Limb (tissue), 2 donors: ENCODE data around the gene EXOSC7.

Experiments used
- DNase-seq, 2 donors: peaks; one replicate each; pipeline ENCODE4 v3.0.0-alpha.2; 2016; ENCODE audit errors: extremely low spot score in 2 of 2

The EXOSC7 gene

DNA sequence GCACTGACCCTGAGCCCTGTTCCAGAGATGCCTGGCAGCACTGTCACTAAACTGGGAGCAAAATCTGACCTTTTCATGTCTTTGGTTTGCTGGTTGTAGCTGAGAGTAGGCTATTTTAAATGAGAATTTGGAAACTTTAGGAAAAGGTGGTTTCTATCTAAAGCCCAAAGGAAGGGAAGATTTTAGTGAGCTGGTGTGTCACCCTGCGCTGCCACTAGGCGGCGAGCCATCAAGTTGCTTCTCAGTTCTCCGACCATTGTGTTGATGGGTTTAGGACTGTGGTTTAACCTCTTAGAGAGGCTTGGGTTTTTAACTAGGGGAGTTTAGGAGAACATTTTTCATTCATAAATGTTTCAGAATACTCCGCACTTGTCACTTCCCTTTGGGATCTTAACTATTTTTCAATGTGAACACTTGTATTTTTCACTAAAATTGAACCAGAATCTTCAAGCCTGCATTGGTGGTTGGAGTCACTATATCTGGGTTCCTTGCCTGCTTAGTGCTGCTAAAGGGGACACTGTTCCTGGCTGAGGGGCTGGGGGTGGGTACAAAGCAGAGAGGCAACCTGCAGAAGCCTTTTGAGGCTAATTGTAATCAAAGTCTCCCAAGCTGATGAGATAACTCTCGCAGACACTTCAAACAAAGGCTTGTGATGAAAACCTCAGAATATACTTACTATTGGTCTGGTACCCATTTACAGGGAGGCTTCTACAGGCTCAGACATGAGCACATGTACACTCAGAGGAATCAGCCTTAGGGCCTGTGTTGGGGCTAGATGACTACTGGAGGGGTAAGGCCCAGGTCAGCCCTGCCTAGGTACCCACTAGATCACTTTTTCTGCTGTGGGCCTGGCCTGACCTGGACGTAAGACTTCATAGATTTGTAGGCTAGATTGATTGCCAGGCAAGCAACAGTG is 16.8 kb downstream of the EXOSC7 start:
- no peak for DNase-seq

DNA sequence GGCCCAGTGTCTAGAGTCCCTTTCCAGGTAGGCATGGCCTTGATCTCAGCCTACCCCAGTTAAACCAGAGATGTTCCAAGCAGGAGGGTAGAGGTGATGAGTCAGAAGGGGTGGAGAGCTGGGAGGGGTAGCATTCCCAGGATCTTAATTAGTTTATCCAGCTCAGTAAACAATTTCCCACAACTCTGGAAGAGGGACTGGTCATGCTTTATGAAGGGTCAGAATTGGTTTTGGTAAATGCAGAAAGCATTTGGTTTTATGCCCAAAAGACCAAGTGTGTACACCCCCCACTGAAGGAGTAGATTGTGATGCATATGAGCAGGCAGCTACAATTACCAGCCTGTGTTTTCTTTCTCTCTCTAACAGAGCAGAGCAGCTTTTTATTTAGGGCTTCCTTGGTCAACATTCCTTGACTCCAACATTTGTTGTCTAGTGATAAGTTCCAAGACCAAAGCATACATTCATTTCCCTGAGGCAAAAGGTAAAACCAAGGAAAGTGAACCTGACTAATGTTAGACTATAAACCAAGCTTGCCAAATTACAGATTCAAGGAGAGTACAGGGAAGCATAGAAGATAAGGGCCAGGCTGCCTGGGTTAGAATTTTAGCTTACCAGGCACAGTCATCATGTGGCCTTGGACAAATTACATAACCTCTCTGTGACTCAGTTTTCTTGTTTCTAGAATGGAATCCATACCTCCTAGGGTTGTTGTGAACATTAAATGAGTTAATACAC is 17.6 kb downstream of the EXOSC7 start:
- no peak for DNase-seq

DNA sequence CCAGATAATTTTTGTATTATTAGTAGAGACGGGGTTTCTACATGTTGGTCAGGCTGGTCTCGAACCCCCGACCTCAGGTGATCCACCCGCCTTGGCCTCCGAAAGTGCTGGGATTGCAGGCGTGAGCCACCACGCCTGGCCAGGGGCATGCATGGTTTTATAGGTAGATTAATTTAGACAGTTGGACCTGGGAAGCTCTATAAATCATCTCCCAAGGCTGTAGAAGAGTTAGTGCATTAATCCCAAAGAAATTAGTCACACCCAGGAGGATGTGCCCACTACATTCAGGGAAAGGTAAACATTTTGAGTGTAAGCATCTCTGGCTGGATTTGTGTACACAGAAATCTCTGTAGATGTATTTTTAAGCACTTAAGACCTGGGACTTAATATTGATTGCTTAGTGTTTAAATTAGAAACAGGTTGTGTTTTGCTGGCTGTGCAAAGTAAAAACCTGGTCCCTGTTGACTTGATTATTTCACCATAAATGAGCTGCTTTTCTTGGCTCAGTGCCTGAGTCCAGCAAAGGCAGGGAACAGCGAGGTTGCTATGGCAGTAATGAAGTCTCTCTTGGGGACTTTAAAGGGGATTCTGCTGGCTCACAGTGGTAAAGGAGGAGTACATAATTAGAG is 19.2 kb downstream of the EXOSC7 start:
- peak; percentile 53 to 73 for DNase-seq

GRCh38 chr3:44996556-44996969 is 20.5 kb downstream of the EXOSC7 start:
- DNase-seq: no peak

DNA sequence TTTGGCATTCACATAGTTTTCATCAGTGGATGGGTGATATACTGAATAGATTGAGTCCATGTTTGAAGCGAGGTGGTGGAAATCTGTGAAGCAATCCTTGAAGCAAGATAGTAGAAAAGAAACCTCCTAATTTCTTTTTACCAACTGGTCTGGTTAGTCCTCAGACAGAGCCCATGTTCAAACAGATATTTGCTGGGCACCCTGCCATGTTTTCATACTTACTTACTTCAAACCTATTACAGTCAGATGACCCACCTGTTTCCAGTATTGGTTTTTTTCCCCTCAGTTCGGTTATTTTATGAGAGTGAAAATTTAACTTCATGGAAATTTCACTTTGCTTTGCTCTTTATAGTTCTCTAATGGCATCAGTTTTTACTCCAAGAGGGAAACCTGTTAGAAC is 23.7 kb downstream of the EXOSC7 start:
- no peak for DNase-seq

GRCh38 chr3:45000823-45001222 is 24.8 kb downstream of the EXOSC7 start:
- no peak for DNase-seq

- no peak for DNase-seq
These were observed 25.7 kb downstream of the EXOSC7 start for GRCh38 chr3:45001738-45002137.

DNA sequence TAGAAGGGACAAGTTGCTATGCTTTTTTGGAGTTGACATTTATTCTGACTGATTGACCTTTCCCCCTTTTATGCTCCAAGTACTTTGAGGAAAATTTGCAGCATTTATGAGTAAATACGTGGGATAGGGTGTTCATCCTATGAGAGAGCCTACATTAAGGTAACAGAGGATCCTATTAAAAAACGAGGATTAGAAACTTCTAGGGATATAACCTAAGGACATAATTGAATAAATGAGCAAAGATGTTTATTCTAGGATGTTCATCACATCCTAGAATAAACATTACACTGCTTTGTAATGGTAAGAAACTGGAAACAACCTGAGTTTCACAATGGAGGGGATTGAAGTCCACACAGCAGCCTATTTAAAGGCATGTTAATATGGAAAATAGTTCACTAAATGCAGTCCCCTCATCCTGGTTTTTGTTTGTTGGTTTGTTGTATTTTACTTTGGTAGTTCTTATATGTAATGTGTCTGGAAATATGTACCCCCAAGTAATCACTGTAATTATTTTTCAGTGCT is 26.2 kb downstream of the EXOSC7 start:
- no peak for DNase-seq

DNA sequence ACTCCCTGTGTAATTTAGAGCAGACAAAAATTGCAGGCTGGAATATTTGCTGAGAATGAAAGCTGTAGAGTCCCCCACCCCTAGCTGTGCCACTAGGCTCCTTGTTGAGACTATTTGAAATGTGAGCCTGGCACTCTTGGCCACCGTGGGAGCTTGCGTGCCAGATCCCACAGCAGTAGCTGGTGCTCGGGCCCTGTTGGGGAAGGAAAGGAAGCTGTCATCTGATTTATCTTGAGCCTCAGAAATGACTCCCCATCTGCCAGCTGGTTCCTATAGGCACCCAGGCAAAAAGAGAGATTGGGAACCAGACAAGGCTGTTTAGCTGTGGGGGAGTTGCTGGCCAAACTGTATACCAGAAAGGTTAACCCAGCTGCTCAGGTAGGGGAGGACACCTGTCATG is 26.7 kb downstream of the EXOSC7 start:
- DNase-seq: no peak

- DNase-seq: no peak
These were observed 27.4 kb downstream of the EXOSC7 start for GRCh38 chr3:45003406-45003805.

DNA sequence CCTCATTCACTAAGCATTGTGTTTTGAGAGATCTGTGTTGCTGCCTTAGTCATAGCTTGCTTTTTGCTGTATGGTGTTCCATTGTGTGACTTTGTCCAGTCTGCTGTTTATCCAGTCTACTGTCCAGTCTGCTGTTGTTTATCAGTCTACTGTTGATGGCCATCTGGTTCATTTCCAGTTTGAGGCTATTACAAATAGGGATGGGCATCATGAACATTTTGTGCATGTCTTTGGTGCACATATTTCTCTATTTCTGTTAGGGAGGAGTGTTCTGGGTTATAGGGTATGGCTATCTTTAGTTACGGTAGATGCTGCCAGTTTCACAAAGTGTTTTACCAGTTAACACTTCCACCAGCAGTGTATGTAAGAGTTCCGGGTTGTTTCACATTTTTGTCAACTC is 27.8 kb downstream of the EXOSC7 start:
- DNase-seq: no peak

DNA sequence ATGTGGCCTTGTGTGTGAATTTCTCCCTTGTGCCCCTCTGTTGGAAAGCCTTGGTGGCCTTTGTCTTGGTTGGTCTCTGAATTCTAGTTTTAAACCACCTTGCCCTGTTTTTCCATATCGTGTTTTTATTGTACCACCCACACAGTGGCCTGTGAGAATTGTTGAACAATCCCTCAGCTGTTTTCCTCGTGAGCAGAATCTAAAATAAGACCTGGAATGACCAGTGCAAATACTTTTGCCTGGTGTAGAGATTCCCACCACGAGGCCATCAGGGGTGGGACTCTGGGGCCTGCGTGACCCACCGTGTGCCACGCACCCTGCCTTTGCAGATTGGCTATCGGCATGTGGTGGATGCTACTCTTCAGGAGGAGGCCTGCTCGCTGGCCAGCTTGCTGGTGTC is 31.0 kb downstream of the EXOSC7 start:
- no peak for DNase-seq

DNA sequence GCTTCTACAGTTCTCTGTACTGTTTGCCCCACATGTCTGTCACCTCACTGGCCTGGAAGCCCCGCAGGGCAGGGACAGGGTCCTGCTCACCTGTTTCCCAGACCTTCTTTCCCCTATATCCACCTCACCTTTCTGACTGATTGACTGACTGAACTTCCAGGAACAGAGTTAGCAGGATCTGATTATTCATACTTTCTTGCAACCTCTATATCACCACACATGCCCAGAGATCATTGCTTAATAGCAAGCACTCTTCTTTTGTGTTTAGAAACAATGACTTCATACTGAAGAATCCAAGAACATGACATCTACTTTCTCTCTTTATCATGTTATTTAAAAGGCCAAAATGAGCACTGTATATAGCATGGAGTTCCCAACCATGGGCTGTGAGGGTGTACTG is 32.1 kb downstream of the EXOSC7 start:
- DNase-seq: no peak

- no peak for DNase-seq
These were observed 33.8 kb downstream of the EXOSC7 start for GRCh38 chr3:45009868-45010267.

GRCh38 chr3:45010811-45011333 is 34.8 kb downstream of the EXOSC7 start:
- DNase-seq: no peak

DNA sequence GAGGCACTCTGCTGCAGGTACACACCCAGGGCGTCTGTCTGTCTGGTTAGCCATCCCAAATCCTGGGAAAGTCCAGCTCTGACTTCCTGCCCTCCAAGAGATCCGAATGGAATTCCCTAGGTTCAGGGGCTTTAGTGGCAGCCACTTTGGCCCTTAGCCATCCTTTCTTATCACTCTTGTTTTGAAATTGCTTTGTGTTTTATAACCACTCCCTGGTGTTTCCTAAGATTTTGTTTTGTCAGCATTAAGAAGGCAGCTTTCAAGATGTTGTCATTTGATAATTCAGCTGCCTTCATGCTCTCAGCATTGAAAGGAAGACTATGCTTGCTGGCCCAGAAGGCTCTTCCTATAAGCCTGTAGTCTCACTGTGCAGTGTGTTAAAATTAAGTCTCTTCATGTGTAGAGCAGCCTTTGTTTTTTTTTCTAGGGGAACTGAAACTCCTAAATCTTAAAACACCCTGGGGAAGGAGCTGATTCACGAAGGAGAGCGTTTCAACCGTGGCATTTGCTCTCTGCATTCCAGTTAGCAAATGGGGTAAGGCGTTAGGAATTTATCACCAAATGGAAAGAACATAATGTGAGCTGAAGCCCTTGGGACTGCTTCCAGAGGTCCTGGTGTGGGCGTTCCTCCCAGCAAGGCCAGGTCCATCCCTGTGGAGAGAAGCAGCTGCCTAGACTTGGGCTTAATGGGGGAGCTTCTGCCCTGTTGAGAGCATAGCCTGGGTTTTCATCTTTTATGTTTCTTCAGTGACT is 35.9 kb downstream of the EXOSC7 start:
- peak in 1 of 2 donors; percentile 38 for DNase-seq

- no peak for DNase-seq
These were observed 36.5 kb downstream of the EXOSC7 start for GRCh38 chr3:45012577-45012976.

DNA sequence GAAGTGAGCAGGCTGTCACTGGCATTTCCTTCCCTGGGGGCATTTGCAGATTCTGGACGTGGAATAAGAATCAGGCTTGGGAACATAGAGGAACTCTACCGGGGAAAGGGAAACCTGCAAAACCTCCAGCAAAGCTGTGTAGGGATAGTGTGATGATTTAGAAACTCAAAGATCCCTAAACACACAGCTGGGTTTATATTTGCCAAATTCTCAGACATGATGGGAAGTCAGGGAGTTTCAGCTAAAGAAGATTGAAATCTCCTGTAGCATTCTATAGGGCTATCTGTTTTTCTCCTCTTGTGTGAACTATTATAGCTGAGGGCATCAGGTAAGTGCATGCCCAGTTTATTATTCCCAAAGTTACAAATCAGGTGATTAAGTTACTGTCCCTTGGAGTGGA is 40.9 kb downstream of the EXOSC7 start:
- no peak for DNase-seq

DNA sequence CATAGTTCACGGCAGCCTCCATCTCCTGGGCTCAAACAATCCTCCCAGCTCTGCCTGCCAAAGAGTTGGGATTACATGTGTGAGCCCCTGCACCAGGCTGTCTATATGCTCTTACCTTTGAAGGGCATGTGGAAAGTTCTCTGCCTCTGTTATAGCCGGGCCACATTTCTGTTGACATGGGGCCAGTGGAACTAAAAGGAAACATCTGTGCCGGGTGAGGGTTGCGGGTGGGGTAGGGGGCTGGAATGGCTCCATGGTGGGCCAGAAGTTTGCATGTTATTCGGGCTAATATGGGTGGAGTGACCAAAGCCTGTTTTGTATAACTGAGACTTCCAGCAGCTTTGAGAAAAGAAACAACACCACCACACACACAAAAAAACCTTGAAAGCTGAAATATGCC is 41.8 kb downstream of the EXOSC7 start:
- no peak for DNase-seq

DNA sequence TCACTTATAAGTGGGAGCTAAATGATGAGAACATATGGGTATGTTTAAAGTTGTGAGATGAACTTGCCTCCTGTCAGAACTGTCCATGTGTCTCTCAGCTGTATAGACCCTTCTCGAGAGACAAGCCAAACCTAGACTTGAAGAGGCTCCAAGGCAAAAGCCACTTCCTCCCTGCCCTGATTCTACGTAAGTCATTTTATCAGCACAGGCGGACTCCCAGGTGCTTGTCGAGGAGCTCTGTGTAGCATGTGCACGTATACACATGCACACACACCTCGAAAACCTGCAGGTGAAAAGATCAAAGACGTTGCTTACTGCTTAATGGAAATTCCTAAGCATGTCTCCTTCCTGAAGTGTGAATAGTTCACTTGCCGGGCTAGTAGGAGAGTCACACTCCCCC is 44.5 kb downstream of the EXOSC7 start:
- DNase-seq: no peak
